Activated CD8-positive, alpha-beta memory T cell treated with anti-CD3 and anti-CD28 coated beads, Interleukin-2, amount 50 U/mL, for 4 hours (primary cell): Measurements from ENCODE around the gene DGKE.

Experiments
- DNase-seq: peaks from one replicate; pipeline ENCODE4 v3.0.0-alpha.2; 2020

DGKE gene

GRCh38 chr17:56851008-56851407 lies 17.1 kb downstream of the DGKE start:
- no peak for DNase-seq

GRCh38 chr17:56861899-56862298 lies 27.9 kb downstream of the DGKE start:
- DNase-seq = no peak

- no peak for DNase-seq
These were observed 30.0 kb downstream of the DGKE start for GRCh38 chr17:56863974-56864373.

GRCh38 chr17:56866076-56866475 lies 32.1 kb downstream of the DGKE start:
- DNase-seq = no peak

- DNase-seq = no peak
These were observed 32.5 kb downstream of the DGKE start for GRCh38 chr17:56866496-56866895.

GRCh38 chr17:56867948-56868376 lies 34.0 kb downstream of the DGKE start:
- no peak for DNase-seq

GRCh38 chr17:56868716-56869115 lies 34.8 kb downstream of the DGKE start:
- no peak for DNase-seq

- no peak for DNase-seq
These were observed 36.2 kb downstream of the DGKE start for GRCh38 chr17:56870081-56870651.

GRCh38 chr17:56876766-56877179 lies 42.8 kb downstream of the DGKE start:
- DNase-seq = no peak

- DNase-seq = no peak
These were observed 45.3 kb downstream of the DGKE start for GRCh38 chr17:56879280-56879679.

GRCh38 chr17:56880133-56880532 lies 46.2 kb downstream of the DGKE start:
- no peak for DNase-seq

- DNase-seq = no peak
These were observed 46.6 kb downstream of the DGKE start for GRCh38 chr17:56880571-56880970.

GRCh38 chr17:56881685-56882295 lies 47.8 kb downstream of the DGKE start:
- no peak for DNase-seq

GRCh38 chr17:56883616-56884015 lies 49.7 kb downstream of the DGKE start:
- DNase-seq = no peak

GRCh38 chr17:56884483-56885311 lies 50.7 kb downstream of the DGKE start:
- no peak for DNase-seq

GRCh38 chr17:56885312-56885657 lies 51.3 kb downstream of the DGKE start:
- no peak for DNase-seq

GRCh38 chr17:56886288-56886731 lies 52.4 kb downstream of the DGKE start:
- DNase-seq = no peak

GRCh38 chr17:56887105-56887504 lies 53.2 kb downstream of the DGKE start:
- DNase-seq = no peak

- DNase-seq = no peak
These were observed 53.9 kb downstream of the DGKE start for GRCh38 chr17:56887552-56888467.

- DNase-seq = no peak
These were observed 56.4 kb downstream of the DGKE start for GRCh38 chr17:56890390-56890789.

GRCh38 chr17:56890906-56891674 lies 57.1 kb downstream of the DGKE start:
- no peak for DNase-seq

GRCh38 chr17:56891751-56892150 lies 57.8 kb downstream of the DGKE start:
- peak; percentile 66 for DNase-seq
